ENCODE measurements around the gene DUT.

DUT gene

GRCh38 chr15:48331796-48332641 is 790 bp downstream of the DUT start:
- peak; percentile 81 for DNase-seq

- DNase-seq = no peak
Measured at GRCh38 chr15:48332642-48333034, 1.4 kb downstream of the DUT start.

GRCh38 chr15:48333540-48333939 is 2.3 kb downstream of the DUT start:
- DNase-seq = no peak

GRCh38 chr15:48334260-48334659 is 3.0 kb downstream of the DUT start:
- DNase-seq = no peak

GRCh38 chr15:48336940-48337339 is 5.7 kb downstream of the DUT start:
- DNase-seq = peak; percentile 32

- DNase-seq = no peak
Measured at GRCh38 chr15:48337607-48338006, 6.4 kb downstream of the DUT start.

- DNase-seq = no peak
Measured at GRCh38 chr15:48340111-48340510, 8.9 kb downstream of the DUT start.

- DNase-seq = no peak
Measured at GRCh38 chr15:48343865-48344264, 12.6 kb downstream of the DUT start.

GRCh38 chr15:48345516-48345915 is 14.3 kb downstream of the DUT start:
- DNase-seq = no peak

- peak; percentile 70 for DNase-seq
Measured at GRCh38 chr15:48352474-48353072, 21.3 kb downstream of the DUT start.

GRCh38 chr15:48354694-48355303 is 23.6 kb downstream of the DUT start:
- peak; percentile 13 for DNase-seq

GRCh38 chr15:48355377-48355776 is 24.1 kb downstream of the DUT start:
- DNase-seq = peak; percentile 51

GRCh38 chr15:48358229-48359152 is 27.3 kb downstream of the DUT start:
- DNase-seq = peak; percentile 28

- DNase-seq = peak; percentile 67
Measured at GRCh38 chr15:48360841-48361240, 29.6 kb downstream of the DUT start.

GRCh38 chr15:48361685-48362084 is 30.5 kb downstream of the DUT start:
- DNase-seq = peak; percentile 76

- no peak for DNase-seq
Measured at GRCh38 chr15:48363474-48363873, 32.2 kb downstream of the DUT start.

GRCh38 chr15:48365575-48365974 is 34.3 kb downstream of the DUT start:
- DNase-seq = no peak

GRCh38 chr15:48366584-48367312 is 35.5 kb downstream of the DUT start:
- DNase-seq = no peak

GRCh38 chr15:48367483-48367882 is 36.3 kb downstream of the DUT start:
- DNase-seq = peak; percentile 18

- DNase-seq = peak; percentile 82
Measured at GRCh38 chr15:48370460-48370859, 39.2 kb downstream of the DUT start.

- no peak for DNase-seq
Measured at GRCh38 chr15:48371550-48371949, 40.3 kb downstream of the DUT start.

GRCh38 chr15:48371961-48372360 is 40.7 kb downstream of the DUT start:
- no peak for DNase-seq

All from fibroblast of skin of right biceps (primary cell).